HG03095 (cell line): Measurements from ENCODE around the gene CPLX1.

ENCODE experiments used
- ATAC-seq: cut with Tn5 transposase; IDR thresholded peaks from one replicate; pipeline ENCODE4 v1.9.1; 2021; ENCODE audit warnings: moderate library complexity; ENCODE audit not compliant: unreplicated experiment

The CPLX1 gene

GRCh38 chr4:856225-856901 is 30.4 kb upstream of the CPLX1 start:
- no peak for ATAC-seq

- ATAC-seq: no peak
Observed at GRCh38 chr4:855880-856224, 29.9 kb upstream of the CPLX1 start.

GRCh38 chr4:854356-854755 is 28.4 kb upstream of the CPLX1 start:
- no peak for ATAC-seq

GRCh38 chr4:853416-853781 is 27.5 kb upstream of the CPLX1 start:
- no peak for ATAC-seq

GRCh38 chr4:851701-852430 is 25.9 kb upstream of the CPLX1 start:
- no peak for ATAC-seq

- ATAC-seq: no peak
Observed at GRCh38 chr4:850323-850945, 24.5 kb upstream of the CPLX1 start.

- ATAC-seq: no peak
Observed at GRCh38 chr4:849478-850175, 23.7 kb upstream of the CPLX1 start.

GRCh38 chr4:848803-849477 is 23.0 kb upstream of the CPLX1 start:
- ATAC-seq: no peak

GRCh38 chr4:848307-848691 is 22.4 kb upstream of the CPLX1 start:
- no peak for ATAC-seq

- ATAC-seq: no peak
Observed at GRCh38 chr4:845836-846251, 19.9 kb upstream of the CPLX1 start.

- no peak for ATAC-seq
Observed at GRCh38 chr4:845233-845835, 19.4 kb upstream of the CPLX1 start.

- ATAC-seq: no peak
Observed at GRCh38 chr4:844752-845232, 18.9 kb upstream of the CPLX1 start.

- no peak for ATAC-seq
Observed at GRCh38 chr4:839675-840443, 13.9 kb upstream of the CPLX1 start.

- no peak for ATAC-seq
Observed at GRCh38 chr4:837772-838171, 11.8 kb upstream of the CPLX1 start.

- no peak for ATAC-seq
Observed at GRCh38 chr4:836750-837301, 10.9 kb upstream of the CPLX1 start.

GRCh38 chr4:836003-836511 is 10.1 kb upstream of the CPLX1 start:
- no peak for ATAC-seq

GRCh38 chr4:835148-836002 is 9.4 kb upstream of the CPLX1 start:
- ATAC-seq: no peak

- ATAC-seq: no peak
Observed at GRCh38 chr4:834368-835147, 8.6 kb upstream of the CPLX1 start.
